ENCODE results near the gene KIF3A.

- no peak for TF ChIP-seq CTCF (IDR thresholded peaks at IDR 0.05)
- TF ChIP-seq EP300 (IDR thresholded peaks at IDR 0.05) = no peak
- TF ChIP-seq POLR2A (IDR thresholded peaks at IDR 0.05) = no peak
- no peak for TF ChIP-seq POLR2AphosphoS5 (IDR thresholded peaks at IDR 0.05)
Observed at GRCh38 chr5:132765311-132766019, 28.1 kb upstream of the KIF3A start.
